DMS53 treated with DMSO at 0.1 percent for 48 hours (cell line): ENCODE results near the gene CYP4V2.
"Not testable (repeated sequence)": the region's sequence is repeated elsewhere in the genome, so short reads cannot be mapped to it uniquely, and the experiment has no call there.

Experiments
- DNase-seq: peaks from one replicate; lab custom pipeline; 2025; ENCODE audit not compliant: unreplicated experiment; lab: John Stamatoyannopoulos, UW

Gene CYP4V2

GRCh38 chr4:186227744-186228513 lies 36.6 kb downstream of the CYP4V2 start:
- no peak for DNase-seq

DNA sequence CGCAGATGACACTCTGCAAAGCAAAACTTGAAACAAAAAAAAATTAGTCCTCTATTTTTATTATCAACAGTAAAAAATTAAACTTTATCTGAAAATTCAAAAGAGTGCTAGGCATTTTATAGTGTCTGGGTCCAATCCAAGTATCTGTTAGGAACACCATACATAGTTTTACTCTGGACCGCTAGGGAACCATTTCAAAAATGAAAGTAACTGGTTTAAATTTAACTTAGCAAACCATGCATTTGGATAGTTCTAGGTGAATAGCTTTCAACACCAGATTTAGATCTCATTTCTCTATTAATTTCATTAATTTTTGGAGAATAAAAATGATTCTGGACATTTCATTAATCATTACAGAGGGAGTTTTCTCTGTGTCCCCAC lies 37.1 kb downstream of the CYP4V2 start:
- no peak for DNase-seq

DNA sequence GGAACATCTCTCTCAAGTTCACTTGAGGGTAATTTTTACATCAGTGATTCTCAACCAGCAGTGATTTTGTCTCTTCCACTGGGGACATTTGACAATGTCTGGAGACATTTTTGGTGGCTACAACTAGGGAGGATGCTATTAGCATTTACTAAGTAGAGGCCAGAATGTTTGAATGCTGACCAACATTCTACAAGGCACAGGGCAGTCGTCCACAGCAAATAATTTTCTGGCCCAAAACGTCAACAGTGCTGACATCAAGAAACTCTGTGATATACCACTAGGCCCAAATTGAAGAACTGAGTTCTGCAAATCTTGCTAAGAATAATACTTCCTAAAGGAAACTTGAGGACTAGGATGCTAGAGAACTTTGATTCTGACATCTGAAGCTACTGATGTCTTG lies 43.0 kb downstream of the CYP4V2 start:
- no peak for DNase-seq

DNA sequence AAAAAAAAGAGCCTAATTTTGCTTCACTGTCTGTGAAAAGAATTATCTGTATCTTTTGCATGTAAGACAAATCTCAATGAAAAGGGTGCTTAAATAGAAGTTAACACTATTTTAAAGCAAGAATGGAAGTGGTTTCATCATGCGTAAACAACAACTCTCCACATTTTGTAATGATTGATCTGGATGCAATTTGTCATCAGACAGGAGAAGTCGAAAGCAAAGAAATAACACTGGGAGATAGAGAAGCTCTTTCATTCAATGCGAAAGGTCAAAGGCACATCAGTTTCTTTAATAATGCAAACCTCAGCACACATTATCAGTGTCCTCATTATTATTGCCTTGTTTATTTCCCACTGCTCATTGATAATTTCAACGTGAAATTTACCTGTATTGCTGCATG lies 44.8 kb downstream of the CYP4V2 start:
- DNase-seq = no peak

GRCh38 chr4:186240452-186240847 lies 49.1 kb downstream of the CYP4V2 start:
- no peak for DNase-seq

DNA sequence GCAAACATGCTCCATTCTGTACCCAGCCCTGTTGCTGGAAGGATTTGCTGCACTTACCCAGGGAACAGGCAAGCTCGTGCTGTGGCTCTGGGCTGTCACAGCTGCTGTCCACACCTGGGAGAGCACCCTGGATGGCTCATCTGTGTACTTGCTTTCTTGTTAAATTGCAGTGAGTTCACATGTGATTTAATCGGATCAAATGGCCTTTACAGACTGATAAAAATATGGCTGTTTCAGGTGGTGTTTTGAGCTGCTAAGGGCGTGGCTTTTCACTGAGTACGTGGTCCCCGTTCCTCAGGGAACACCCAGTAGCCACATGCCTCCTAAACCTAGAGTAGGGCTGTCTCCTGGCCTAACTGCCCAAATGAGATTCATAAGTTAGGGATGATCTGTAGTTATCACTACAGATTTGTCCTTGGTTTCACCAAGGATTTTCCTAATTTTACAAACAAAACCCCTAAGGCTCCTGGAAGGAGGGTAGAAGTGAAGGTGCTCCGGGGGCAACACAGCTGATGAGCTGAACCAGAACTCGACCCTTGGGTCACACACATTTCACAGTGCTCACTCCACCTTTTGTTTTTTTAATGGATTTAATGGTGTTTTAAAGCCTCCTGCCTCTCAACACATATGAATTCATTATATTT lies 49.6 kb downstream of the CYP4V2 start:
- DNase-seq = peak; percentile 9

GRCh38 chr4:186241616-186242015 lies 50.2 kb downstream of the CYP4V2 start:
- DNase-seq = no peak

DNA sequence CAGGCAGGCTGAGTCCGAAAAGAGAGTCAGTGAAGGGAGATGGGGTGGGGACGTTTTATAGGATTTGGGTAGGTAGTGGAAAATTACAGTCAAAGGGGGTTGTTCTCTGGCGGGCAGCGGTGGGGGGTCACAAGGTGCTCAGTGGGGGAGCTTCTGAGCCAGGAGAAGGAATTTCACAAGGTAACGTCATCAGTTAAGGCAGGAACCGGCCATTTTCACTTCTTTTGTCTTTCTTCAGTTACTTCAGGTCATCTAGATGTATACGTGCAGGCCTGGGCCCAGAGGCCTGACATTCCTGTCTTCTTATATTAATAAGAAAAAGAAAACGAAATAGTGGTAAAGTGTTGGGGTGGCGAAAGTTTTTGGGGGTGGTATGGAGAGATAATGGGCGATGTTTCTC lies 50.7 kb downstream of the CYP4V2 start:
- not testable (repeated sequence) for DNase-seq

DNA sequence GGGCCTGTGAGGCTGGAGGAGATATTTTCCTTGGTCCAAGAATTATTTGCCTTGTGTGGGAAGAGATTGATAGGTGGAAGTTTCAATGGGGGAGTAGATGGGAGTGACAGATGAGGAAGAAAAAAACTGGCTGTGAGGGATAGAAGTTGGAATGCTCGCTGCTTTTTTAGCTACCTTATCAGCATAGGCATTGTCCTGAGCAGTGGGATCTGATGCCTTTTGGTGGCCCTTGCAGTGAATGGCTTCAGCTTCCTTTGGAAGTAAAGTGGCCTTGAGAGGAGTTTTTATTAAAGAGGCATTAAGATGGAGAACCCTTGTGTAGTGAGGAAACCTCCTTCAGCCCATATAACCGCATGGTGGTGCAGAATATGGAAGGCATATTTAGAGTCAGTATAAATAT lies 52.0 kb downstream of the CYP4V2 start:
- DNase-seq = no peak

DNA sequence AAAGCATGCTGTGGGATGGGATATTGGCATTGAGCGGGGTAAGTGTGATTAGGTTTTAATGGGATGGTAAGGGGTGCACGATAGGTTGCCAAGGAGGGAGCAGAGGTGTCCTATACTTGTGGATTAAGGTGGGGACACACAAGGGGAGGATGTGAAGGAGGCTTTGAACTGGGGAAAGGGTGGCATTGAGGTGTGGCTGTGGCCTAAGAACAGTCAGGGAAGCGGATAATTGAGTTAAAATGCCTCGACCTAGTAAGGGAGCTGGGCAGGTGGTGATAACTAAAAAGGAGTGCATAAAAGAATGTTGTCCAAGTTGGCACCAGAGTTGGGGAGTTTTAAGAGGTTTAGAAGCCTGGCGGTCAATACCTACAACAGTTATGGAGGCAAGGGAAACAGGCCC lies 53.5 kb downstream of the CYP4V2 start:
- DNase-seq = no peak

DNA sequence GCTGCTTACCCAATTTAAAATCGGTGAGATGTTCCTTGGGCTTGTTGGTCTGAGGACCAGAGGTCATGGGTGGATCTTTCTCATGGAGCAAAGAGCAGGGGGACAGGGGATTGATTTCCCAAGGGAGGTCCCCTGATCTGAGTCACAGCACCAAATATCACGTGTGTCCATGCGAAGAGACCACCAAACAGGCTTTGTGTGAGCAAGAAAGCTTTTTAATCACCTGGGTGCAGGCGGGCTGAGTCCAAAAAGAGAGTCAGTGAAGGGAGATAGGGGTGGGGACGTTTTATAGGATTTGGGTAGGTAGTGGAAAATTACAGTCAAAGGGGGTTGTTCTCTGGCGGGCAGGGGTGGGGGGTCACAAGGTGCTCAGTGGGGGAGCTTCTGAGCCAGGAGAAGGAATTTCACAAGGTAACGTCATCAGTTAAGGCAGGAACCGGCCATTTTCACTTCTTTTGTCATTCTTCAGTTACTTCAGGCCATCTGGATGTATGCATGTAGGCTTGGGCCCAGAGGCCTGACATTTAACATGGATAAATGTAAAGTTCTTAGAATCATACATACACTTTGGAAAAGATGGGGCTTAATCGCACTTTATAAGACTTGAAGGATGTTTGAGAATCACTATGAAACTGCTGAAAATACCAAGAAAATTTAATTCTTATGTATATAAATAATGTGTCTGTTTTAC lies 55.8 kb downstream of the CYP4V2 start:
- not testable (repeated sequence) for DNase-seq

- DNase-seq = no peak
Observed at GRCh38 chr4:186248643-186249042, 57.3 kb downstream of the CYP4V2 start.

- DNase-seq = no peak
Observed at GRCh38 chr4:186249785-186250754, 58.7 kb downstream of the CYP4V2 start.

GRCh38 chr4:186250760-186251159 lies 59.4 kb downstream of the CYP4V2 start:
- DNase-seq = no peak

DNA sequence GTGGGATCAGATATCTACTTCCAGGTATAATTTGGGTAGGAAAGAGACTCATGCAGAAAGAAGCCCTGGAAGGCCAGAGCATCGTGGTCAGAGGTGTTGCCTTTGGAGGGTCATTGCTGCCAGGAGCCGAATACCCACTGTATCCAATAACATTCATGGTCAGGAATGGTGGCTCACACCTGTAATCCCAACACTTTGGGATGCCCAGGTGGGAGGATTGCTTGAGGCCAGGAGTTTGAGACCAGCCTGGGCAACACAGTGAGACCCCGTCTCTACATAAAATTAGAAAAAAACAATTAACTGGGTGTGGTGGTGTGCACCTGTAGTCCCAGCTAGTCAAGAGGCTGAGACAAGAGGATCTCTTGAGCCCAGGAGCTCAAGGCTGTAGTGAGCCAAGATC lies 63.8 kb downstream of the CYP4V2 start:
- no peak for DNase-seq

DNA sequence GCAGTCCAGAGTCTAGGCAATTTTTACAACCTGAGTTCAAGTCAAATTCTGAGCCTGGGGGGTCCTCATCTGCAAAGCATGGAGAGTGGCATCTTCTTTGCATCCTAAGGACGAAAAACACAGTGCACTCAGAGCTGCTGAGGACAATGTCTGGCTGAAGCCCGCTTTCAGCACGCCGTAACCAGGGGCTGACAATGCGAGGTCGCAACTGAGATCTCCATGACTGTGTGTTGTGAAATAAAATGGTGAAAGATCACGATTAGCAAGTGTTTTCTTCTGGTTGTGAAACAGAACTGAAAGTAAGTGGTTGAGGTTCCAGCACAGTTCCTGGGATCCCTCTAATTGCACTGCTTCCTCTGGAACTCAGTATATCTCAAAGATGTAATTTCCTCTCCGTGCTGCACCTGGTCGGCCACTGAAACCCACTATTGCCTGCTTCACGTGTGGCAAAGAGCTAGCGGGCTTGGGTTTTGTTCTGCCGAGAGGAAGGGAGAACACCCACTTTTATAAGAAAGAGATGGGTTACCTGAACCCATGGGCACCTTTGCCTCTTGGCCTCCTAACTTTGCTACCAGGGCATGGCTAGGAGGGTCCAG lies 66.9 kb downstream of the CYP4V2 start:
- no peak for DNase-seq

- DNase-seq = no peak
Observed at GRCh38 chr4:186260117-186260503, 68.7 kb downstream of the CYP4V2 start.
